ENCODE results near the gene SERPING1.
A peak's percentile ranks its signal among the peaks of the same experiment; 100 is the strongest.

SERPING1 gene

DNA sequence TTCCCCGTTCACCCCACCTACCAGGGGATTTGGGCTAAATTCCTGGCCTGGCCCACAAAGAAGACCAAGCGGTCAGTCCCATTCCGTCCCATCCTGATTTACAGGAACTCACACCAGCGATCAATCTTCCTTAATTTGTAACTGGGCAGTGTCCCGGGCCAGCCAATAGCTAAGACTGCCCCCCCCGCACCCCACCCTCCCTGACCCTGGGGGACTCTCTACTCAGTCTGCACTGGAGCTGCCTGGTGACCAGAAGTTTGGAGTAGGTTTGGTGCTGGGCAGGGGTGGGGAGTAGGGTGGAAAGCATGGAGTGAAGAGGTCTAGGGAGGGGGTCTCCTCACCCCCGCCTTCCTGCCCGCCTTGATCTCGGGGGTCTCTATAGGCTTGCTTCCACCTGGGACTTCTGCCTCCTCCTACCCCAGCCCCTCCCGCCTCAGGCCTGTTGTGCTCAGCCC lies at the start of gene SERPING1:
Gene SERPING1, plus strand, starts transcription at position 225 of the 455 bp plus-strand sequence. CDS start 586 bp downstream, outside the sequence.
- DNase-seq (ENCODE audit: low read depth): peak; percentile 15

GRCh38 chr11:57547854-57548377 lies 49.6 kb upstream of the SERPING1 start:
- no peak for DNase-seq (ENCODE audit: low read depth)

- DNase-seq (ENCODE audit: low read depth): no peak
Measured at GRCh38 chr11:57549983-57550382, 47.5 kb upstream of the SERPING1 start.

- DNase-seq (ENCODE audit: low read depth): no peak
Measured at GRCh38 chr11:57551941-57552340, 45.5 kb upstream of the SERPING1 start.

DNA sequence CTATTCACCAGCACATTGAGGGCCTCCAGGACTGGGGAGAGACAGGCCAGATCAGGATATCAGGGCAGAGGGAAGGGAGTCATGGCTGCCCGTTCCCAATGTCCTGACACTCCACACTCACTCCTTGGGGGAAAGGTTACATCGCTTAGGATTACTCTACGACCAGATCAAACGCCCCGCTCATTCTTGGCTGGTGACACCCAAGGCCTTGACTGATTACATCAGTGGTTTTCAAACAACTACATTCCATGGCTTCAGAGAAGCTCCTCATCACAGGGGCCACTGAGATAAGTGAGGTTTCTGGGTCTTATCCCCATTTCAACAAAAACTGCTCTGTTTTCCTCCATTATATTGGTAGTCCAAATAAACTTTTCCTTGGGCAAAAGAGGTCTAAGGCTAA lies 45.0 kb upstream of the SERPING1 start:
- DNase-seq (ENCODE audit: low read depth): no peak

DNA sequence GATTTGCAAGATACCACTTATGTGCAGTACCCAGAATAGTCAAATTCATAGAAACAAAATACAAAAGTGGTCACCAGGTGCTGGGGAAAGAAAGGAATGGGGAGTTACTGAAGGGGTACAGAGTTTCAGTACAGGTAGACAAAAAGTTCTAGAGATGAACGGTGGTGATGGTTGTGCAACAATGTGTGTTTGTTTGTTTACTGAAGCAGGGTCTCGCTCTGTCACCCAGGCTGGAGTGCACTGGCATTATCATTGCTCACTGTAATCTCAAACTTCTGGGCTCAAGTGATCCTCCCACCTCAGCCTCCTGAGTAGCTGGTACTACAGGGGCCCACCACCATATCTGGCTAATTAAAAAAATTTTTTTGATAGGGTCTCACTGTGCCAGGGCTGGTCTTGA lies 42.1 kb upstream of the SERPING1 start:
- DNase-seq (ENCODE audit: low read depth): no peak

- DNase-seq (ENCODE audit: low read depth): no peak
Measured at GRCh38 chr11:57556041-57556440, 41.4 kb upstream of the SERPING1 start.

- no peak for DNase-seq (ENCODE audit: low read depth)
Measured at GRCh38 chr11:57560146-57560545, 37.3 kb upstream of the SERPING1 start.

DNA sequence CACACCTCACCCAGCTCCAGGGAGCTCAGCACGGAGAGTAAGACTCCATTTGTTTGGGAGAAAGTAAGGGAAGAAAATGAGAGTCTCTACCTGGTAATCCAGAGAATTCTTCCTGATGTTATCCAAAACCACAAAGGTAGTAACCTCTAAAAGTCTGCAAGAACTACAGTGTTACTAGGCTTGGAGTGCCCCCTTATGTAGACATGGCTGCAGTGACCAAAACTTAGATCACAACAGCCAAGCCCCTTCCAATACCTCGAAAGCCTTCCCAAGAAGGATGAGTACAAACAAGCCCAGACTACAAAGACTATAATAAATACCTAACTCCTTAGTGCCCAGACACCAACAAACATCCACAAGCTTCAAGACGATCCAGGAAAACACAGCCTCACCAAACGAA lies 34.9 kb upstream of the SERPING1 start:
- no peak for DNase-seq (ENCODE audit: low read depth)

DNA sequence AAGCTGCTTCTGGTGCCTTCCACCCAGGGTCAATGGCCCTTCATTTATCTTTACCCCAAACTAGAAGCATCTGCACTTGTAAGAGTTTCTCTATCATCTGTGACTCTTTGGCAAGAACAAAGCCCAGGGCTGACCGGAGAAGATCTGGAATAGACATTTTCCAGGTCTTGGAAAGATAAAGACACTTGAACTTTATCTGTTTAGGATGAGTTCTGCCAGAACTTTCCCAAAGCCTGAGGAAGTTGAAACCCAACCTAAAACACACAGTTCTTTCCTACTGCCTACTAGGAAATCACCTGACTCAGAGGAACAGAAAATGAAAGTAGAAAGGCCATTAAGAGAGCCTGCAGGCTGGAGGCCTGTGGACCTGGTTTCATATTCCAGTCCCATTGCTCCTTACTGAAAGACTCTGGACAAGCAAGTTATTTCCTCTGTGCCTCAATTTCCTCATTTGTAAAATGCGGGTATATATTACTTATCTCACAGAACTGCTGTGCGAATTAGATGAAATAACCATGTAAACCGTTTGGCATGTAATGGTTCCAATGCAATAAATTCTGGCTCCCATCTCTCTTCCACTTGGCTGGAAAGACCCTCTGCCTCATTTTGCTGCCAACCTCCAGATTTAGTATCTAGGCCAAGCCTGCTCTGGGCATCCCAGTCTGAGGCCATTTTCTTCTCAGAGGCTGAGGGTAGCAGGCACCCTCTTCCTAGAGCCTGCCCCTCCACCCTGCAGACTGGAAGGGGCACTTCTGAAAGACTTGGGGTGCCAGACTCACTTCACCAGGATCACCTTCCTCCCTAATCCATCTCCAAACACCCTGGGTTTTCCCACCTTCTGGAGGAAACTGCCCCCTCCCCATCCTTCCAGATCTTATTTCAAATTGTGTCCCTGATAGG lies 31.2 kb upstream of the SERPING1 start:
- DNase-seq (ENCODE audit: low read depth): peak; percentile 44

GRCh38 chr11:57566905-57567514 lies 30.5 kb upstream of the SERPING1 start:
- no peak for DNase-seq (ENCODE audit: low read depth)

GRCh38 chr11:57567515-57568329 lies 29.8 kb upstream of the SERPING1 start, which contains the start of gene UBE2L6:
TSS of gene UBE2L6 (minus strand) at chr11:57567672. CDS start at chr11:57567611, 61 bp downstream.
- peak; percentile 14 for DNase-seq (ENCODE audit: low read depth)

DNA sequence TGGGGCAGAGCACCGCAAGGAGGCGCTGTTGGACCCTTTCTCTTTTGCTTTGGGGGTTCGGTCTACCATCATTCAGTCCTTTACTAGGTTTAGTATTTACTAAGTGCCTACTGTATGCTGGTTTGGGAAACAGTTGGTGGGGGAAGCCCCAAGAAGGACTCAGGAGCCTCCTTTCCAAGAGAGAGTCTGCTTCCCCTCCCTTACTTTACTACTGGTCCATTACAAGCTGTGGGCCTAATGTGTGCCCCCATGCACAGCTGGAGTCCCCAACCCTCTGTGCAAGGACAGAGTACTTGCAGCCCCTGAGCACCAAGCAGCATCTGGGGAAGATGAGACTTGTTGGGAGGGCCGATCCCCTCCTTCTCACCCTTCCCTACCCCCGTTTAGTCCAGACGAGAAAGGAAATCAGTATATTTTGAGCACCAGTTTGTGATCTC lies 29.1 kb upstream of the SERPING1 start:
- peak; percentile 63 for DNase-seq (ENCODE audit: low read depth)

DNA sequence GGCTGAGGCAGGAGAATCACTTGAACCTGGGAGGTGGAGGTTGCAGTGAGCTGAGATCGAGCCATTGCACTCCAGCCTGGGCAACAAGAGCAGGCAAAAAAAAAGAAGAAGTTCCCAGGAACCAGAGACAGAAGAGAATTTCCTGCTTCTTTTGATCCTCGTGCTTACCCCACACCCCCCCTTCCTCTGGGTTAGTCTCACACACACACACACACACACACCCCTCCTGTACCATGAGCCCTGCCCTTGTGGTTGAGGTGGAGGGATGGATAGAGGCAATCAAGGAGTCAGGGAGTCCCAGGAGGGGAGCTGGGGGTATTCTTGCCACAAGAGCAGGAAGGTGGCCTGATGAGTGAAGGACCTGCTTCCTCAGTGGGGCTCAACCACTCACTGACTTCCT lies 25.9 kb upstream of the SERPING1 start:
- DNase-seq (ENCODE audit: low read depth): no peak

GRCh38 chr11:57574061-57574460 lies 23.4 kb upstream of the SERPING1 start:
- no peak for DNase-seq (ENCODE audit: low read depth)

DNA sequence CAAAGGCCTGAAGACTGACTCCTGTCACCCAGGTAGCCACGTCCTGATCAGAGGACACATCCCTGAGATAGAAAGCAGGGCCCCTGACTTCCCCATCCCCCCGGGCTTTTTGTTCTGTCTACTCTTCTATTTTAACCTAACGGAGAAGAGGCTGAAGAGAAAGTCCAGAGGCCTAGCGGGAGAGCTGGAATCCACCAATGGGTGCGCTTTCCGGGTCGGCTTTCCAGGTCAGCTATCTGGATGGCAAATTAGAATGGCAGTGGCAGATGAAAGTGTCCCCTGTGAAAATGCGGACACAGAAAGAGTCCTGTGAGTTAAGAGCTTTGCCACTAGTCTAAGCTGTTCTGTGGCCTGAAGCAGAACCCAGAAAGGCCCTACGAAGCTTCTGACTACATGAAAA lies 13.1 kb upstream of the SERPING1 start:
- no peak for DNase-seq (ENCODE audit: low read depth)

- no peak for DNase-seq (ENCODE audit: low read depth)
Measured at GRCh38 chr11:57585301-57585700, 12.2 kb upstream of the SERPING1 start.

DNA sequence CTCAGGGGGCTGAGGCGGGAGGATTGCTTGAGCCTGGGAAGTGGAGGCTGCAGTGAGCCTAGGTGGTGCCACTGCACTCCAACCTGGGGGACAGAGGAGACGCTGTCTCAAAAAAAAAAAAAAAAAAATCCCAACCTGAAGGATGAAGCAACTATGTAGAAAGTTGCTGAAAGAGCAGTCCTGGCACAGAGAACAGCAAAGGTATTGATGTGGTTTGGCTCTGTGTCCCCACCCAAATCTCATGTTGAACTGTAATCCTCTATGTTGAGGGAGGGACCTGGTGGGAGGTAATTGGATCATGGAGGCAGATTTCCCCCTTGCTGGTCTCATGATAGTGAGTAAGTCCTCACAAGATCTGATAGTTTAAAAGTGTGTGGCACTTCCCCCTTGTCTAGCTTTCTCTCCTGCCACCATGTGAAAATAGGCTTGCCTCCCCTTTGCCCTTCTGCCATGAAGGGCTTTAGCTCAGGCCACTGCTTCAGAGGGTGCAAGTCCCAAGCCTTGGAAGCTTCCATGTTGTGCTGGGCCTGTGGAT lies 10.7 kb upstream of the SERPING1 start:
- DNase-seq (ENCODE audit: low read depth): no peak

GRCh38 chr11:57588046-57588710 lies 9.3 kb upstream of the SERPING1 start:
- DNase-seq (ENCODE audit: low read depth): no peak

GRCh38 chr11:57596266-57596885 lies 1.1 kb upstream of the SERPING1 start:
- no peak for DNase-seq (ENCODE audit: low read depth)

Measured in fibroblast of gingiva (primary cell).